ENCODE results near the gene COL1A1. TPM values are rescaled to one million over a fixed set of nuclear protein-coding genes. Genes with fewer than 3 reads are reported as not detected.
A peak's percentile ranks its signal among the peaks of the same experiment; 100 is the strongest.

Gene COL1A1
- polyA plus RNA-seq, 3 donors: not detected

- peaks cover 3 to 8% (median 4%) of the 10 kb centered on the region in 3 donors for H3K27me3 Mint-ChIP-seq (ENCODE audit: low read depth in 3 of 3)
These were observed 16.2 kb upstream of the COL1A1 start for GRCh38 chr17:50217591-50217990.

GRCh38 chr17:50214976-50215760, 13.7 kb upstream of the COL1A1 start:
- Mint-ChIP-seq H3K9me3 (peaks cover 0 to 2% (median 0%) of the 10 kb centered on the region in 7 donors), H3K27me3 (ENCODE audit: low read depth in 3 of 3) (peaks cover 3 to 17% (median 8%) of the 10 kb centered on the region in 3 donors), H3K4me3 (no peak overlapping the region), H3K36me3 (no peaks in the 10 kb centered on the region), H3K4me1 (peaks cover 9% of the 10 kb centered on the region), H3K27ac (peak overlapping the region in 1 of 7 donors; percentile 33)
- no peaks in the 10 kb centered on the region for H3K9me3 ChIP-seq (replicated peaks in 1 of 2; ENCODE audit: control insufficient read depth in 1 of 2, insufficient read depth in 1 of 2, low read length in 2 of 2)
- H3K27ac ChIP-seq (ENCODE audit: low read depth in 1 of 2, low read length in 2 of 2): no peak overlapping the region
- H3K36me3 ChIP-seq (replicated peaks in 1 of 2; ENCODE audit: control insufficient read depth in 1 of 2, insufficient read depth in 2 of 2, low read length in 2 of 2): no peaks in the 10 kb centered on the region
- H3K4me1 ChIP-seq (ENCODE audit: control insufficient read depth in 1 of 2, insufficient read depth in 2 of 2, low read length in 2 of 2): no peaks in the 10 kb centered on the region
- H2AFZ ChIP-seq (ENCODE audit: insufficient read depth, low read depth, low read length, poor library complexity, severe bottlenecking): no peak overlapping the region
- H3K79me2 ChIP-seq (ENCODE audit: insufficient read depth, low read length): no peaks in the 10 kb centered on the region
- H3K9ac ChIP-seq (ENCODE audit: insufficient read depth, low read length, poor library complexity, severe bottlenecking): no peak overlapping the region
- intact Hi-C loops (cut with micrococcal nuclease): no loop called here
- no peak for TF ChIP-seq CTCF (IDR thresholded peaks at IDR 0.05)
- no peaks in the 10 kb centered on the region for H4K20me1 ChIP-seq (ENCODE audit: insufficient read depth, low read length)
- peaks cover 0 to 6% of the 10 kb centered on the region in 2 donors for H3K27me3 ChIP-seq (ENCODE audit: control insufficient read depth in 2 of 2, insufficient read depth in 2 of 2, low read length in 2 of 2)
- no peak overlapping the region for H3K4me3 ChIP-seq (replicated peaks in 1 of 3; ENCODE audit: low read depth in 2 of 3, low read length in 3 of 3)
- WGBS (ENCODE audit: insufficient coverage): 80% methylated on average over 2 of the region's 8 CpGs
- H3K4me2 ChIP-seq (replicated peaks; ENCODE audit: extremely low read depth, low read length, poor library complexity, severe bottlenecking): no peak overlapping the region
- no peak for DNase-seq

More at GRCh38 chr17:50217591-50217990, 16.2 kb upstream of the COL1A1 start:
- H3K27me3 ChIP-seq (ENCODE audit: control insufficient read depth in 2 of 2, insufficient read depth in 2 of 2, low read length in 2 of 2): no peaks in the 10 kb centered on the region
- TF ChIP-seq CTCF (IDR thresholded peaks at IDR 0.05): no peak
- H3K9me3 Mint-ChIP-seq: peaks cover 0 to 2% (median 0%) of the 10 kb centered on the region in 7 donors
- intact Hi-C loops (cut with micrococcal nuclease): no loop called here
- H3K79me2 ChIP-seq (ENCODE audit: insufficient read depth, low read length): no peaks in the 10 kb centered on the region
- no peak overlapping the region for H2AFZ ChIP-seq (ENCODE audit: insufficient read depth, low read depth, low read length, poor library complexity, severe bottlenecking)
- H4K20me1 ChIP-seq (ENCODE audit: insufficient read depth, low read length): no peaks in the 10 kb centered on the region
- no peaks in the 10 kb centered on the region for H3K36me3 Mint-ChIP-seq
- no peaks in the 10 kb centered on the region for H3K9me3 ChIP-seq (replicated peaks in 1 of 2; ENCODE audit: control insufficient read depth in 1 of 2, insufficient read depth in 1 of 2, low read length in 2 of 2)
- H3K9ac ChIP-seq (ENCODE audit: insufficient read depth, low read length, poor library complexity, severe bottlenecking): no peak overlapping the region
- H3K4me1 ChIP-seq (ENCODE audit: control insufficient read depth in 1 of 2, insufficient read depth in 2 of 2, low read length in 2 of 2): peaks cover 19 to 21% of the 10 kb centered on the region in 2 donors
- WGBS (ENCODE audit: insufficient coverage): 75% methylated on average over 1 of the region's 3 CpGs
- no peak overlapping the region for H3K4me2 ChIP-seq (replicated peaks; ENCODE audit: extremely low read depth, low read length, poor library complexity, severe bottlenecking)
- peaks cover 26% of the 10 kb centered on the region for H3K4me1 Mint-ChIP-seq
- no peak overlapping the region for H3K4me3 Mint-ChIP-seq
- H3K27ac ChIP-seq (ENCODE audit: low read depth in 1 of 2, low read length in 2 of 2): no peak overlapping the region
- H3K36me3 ChIP-seq (replicated peaks in 1 of 2; ENCODE audit: control insufficient read depth in 1 of 2, insufficient read depth in 2 of 2, low read length in 2 of 2): no peaks in the 10 kb centered on the region
- no peak overlapping the region for H3K4me3 ChIP-seq (replicated peaks in 1 of 3; ENCODE audit: low read depth in 2 of 3, low read length in 3 of 3)
- H3K27ac Mint-ChIP-seq: no peak overlapping the region
- no peak for DNase-seq

Data from CD14-positive monocyte (primary cell).